OCI-LY3 (cell line): Measurements from ENCODE around the gene IL17REL.

ENCODE experiments used
- EZH2phosphoT487 ChIP-seq: fragments of 200-600 bp; shearing (Covaris generic); IDR thresholded peaks from 2 replicates; pipeline ENCODE4 v1.6.1; 2018; ENCODE audit warnings: antibody characterized with exemption, mixed run types, low read depth
- TF ChIP-seq, protein P1 (sequence below): fragments of 200-600, 300-600 bp; sonication (generic); IDR thresholded peaks from 2 replicates; pipeline ENCODE4 v1.5.1; 2014; ENCODE audit warnings: antibody characterized with exemption, low read length, low read depth

- TF ChIP-seq, protein P1, sequence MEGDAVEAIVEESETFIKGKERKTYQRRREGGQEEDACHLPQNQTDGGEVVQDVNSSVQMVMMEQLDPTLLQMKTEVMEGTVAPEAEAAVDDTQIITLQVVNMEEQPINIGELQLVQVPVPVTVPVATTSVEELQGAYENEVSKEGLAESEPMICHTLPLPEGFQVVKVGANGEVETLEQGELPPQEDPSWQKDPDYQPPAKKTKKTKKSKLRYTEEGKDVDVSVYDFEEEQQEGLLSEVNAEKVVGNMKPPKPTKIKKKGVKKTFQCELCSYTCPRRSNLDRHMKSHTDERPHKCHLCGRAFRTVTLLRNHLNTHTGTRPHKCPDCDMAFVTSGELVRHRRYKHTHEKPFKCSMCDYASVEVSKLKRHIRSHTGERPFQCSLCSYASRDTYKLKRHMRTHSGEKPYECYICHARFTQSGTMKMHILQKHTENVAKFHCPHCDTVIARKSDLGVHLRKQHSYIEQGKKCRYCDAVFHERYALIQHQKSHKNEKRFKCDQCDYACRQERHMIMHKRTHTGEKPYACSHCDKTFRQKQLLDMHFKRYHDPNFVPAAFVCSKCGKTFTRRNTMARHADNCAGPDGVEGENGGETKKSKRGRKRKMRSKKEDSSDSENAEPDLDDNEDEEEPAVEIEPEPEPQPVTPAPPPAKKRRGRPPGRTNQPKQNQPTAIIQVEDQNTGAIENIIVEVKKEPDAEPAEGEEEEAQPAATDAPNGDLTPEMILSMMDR = no peak
- TF ChIP-seq EZH2phosphoT487 = no peak
These were observed 35.6 kb upstream of the IL17REL start for GRCh38 chr22:50048061-50048765.
